Endothelial cell of umbilical vein (primary cell): Measurements from ENCODE around the gene ZSWIM5.

Experiments used
- EZH2 ChIP-seq: IDR thresholded peaks from 2 replicates; pipeline ENCODE4 v1.6.1; 2012; ENCODE audit warnings: borderline replicate concordance, low read depth, mild to moderate bottlenecking, moderate library complexity, low read length, inconsistent platforms; ENCODE audit not compliant: severe bottlenecking
- FOS ChIP-seq: IDR thresholded peaks from 2 replicates; pipeline ENCODE4 v1.6.1; 2011; ENCODE audit warnings: mild to moderate bottlenecking, low read length, moderate library complexity, borderline replicate concordance; ENCODE audit not compliant: insufficient read depth
- GATA2 ChIP-seq: IDR thresholded peaks from 2 replicates; pipeline ENCODE4 v1.7.0; 2011; ENCODE audit warnings: low read depth, mild to moderate bottlenecking, moderate library complexity, mixed read lengths, low read length; ENCODE audit not compliant: insufficient read length, insufficient read depth
- JUN ChIP-seq: IDR thresholded peaks from 2 replicates; pipeline ENCODE4 v1.6.1; 2011; ENCODE audit warnings: borderline replicate concordance, low read depth; ENCODE audit not compliant: insufficient read length, insufficient read depth
- POLR2A ChIP-seq: IDR thresholded peaks from 2 replicates; pipeline ENCODE4 v1.6.1; 2012; ENCODE audit warnings: low read depth, mild to moderate bottlenecking, control low read depth, low read length
- POLR2AphosphoS5 ChIP-seq: IDR thresholded peaks from 2 replicates; pipeline ENCODE4 v1.6.1; 2012; ENCODE audit warnings: low read depth, mild to moderate bottlenecking, control low read depth, low read length, moderate library complexity; ENCODE audit not compliant: insufficient read depth
- TF ChIP-seq, protein P1 (sequence below), 2 donors: IDR thresholded peaks; 1 replicate in 1 of 2; 2 replicates in 1 of 2; pipeline ENCODE4 v1.5.1; 2011; ENCODE audit warnings: low read length in 2 of 2, mild to moderate bottlenecking in 2 of 2, moderate library complexity in 2 of 2, control low read depth in 1 of 2, inconsistent platforms in 1 of 2, low read depth in 1 of 2; ENCODE audit not compliant: insufficient read depth in 1 of 2; ENCODE audit errors: extremely low read depth in 1 of 2
- TF ChIP-seq, protein P2 (sequence below): IDR thresholded peaks from 2 replicates; pipeline ENCODE4 v1.6.1; 2011; ENCODE audit not compliant: insufficient read depth, insufficient read length

DNA sequence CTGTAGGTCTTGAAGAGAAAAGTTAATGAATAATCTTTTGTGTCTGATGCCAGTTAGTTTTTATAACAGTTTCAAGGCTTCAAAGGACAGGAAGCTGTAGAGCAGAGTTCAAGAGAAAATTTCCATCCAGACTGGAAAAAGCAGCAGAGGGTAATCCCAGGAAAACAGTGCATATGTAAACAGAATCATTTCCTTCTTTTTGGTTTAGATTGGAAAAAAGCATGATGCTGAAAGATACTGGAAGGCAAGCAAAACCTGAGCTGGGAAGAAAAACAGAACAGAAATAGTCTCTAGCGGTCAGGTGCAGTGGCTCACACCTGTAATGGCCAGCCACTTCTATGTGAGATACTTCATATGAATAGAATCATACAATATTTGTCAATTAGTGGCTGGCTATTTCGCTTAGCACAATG, 71.9 kb downstream of the ZSWIM5 start:
- TF ChIP-seq POLR2A (no peak), EZH2 (no peak), JUN (no peak), FOS (no peak), GATA2 (no peak), POLR2AphosphoS5 (no peak)
- TF ChIP-seq, protein P1, sequence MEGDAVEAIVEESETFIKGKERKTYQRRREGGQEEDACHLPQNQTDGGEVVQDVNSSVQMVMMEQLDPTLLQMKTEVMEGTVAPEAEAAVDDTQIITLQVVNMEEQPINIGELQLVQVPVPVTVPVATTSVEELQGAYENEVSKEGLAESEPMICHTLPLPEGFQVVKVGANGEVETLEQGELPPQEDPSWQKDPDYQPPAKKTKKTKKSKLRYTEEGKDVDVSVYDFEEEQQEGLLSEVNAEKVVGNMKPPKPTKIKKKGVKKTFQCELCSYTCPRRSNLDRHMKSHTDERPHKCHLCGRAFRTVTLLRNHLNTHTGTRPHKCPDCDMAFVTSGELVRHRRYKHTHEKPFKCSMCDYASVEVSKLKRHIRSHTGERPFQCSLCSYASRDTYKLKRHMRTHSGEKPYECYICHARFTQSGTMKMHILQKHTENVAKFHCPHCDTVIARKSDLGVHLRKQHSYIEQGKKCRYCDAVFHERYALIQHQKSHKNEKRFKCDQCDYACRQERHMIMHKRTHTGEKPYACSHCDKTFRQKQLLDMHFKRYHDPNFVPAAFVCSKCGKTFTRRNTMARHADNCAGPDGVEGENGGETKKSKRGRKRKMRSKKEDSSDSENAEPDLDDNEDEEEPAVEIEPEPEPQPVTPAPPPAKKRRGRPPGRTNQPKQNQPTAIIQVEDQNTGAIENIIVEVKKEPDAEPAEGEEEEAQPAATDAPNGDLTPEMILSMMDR (IDR thresholded peaks at IDR 0.05; ENCODE audit: extremely low read depth in 1 of 2, insufficient read depth in 1 of 2, low read depth in 1 of 2, low read length in 2 of 2) = no peak
- TF ChIP-seq, protein P2, sequence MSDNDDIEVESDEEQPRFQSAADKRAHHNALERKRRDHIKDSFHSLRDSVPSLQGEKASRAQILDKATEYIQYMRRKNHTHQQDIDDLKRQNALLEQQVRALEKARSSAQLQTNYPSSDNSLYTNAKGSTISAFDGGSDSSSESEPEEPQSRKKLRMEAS = no peak
